ENCODE results near the gene CACNA2D4.

DNA sequence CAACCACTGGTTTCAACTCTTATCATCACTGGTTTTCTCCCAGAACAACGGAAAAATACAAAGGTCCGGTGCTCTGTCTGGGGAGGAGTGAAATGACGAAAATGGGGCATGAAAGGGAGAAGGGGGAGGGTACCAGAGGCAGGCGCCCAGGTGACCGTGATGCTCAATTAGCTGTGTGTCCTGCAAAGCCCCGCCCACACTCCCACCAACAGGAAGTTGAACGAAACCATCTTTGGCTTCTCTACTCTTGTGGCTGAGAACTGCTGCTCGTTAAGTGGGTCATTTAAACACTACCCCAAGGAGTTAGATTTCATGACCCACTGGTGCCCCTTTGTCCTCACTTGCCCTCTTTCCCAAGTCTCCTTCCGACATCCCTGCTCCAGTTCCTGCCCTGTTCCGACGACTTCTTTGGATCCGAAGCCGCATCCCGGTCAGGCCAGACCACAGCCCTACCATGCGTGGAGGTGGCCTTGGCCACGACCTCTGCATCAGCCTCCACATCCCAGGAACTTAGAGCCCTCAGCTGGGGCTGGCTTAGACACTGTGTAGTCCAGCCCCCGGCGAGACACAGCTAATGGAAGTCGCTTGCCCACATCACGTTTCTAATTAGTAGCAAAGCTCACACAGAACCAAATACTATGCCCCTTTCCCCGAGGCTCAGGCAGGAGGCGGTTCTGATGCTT, 109.5 kb downstream of the CACNA2D4 start:
- TF ChIP-seq POLR2A (IDR thresholded peaks at IDR 0.05), result no peak
- TF ChIP-seq, protein P1, sequence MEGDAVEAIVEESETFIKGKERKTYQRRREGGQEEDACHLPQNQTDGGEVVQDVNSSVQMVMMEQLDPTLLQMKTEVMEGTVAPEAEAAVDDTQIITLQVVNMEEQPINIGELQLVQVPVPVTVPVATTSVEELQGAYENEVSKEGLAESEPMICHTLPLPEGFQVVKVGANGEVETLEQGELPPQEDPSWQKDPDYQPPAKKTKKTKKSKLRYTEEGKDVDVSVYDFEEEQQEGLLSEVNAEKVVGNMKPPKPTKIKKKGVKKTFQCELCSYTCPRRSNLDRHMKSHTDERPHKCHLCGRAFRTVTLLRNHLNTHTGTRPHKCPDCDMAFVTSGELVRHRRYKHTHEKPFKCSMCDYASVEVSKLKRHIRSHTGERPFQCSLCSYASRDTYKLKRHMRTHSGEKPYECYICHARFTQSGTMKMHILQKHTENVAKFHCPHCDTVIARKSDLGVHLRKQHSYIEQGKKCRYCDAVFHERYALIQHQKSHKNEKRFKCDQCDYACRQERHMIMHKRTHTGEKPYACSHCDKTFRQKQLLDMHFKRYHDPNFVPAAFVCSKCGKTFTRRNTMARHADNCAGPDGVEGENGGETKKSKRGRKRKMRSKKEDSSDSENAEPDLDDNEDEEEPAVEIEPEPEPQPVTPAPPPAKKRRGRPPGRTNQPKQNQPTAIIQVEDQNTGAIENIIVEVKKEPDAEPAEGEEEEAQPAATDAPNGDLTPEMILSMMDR (IDR thresholded peaks at IDR 0.05), result no peak

All from thyroid gland (tissue), 4 donors.